Left lung (tissue), 10 donors: ENCODE results near the gene MAPK8. TPM values are rescaled to one million over a fixed set of nuclear protein-coding genes. Genes with fewer than 3 reads are reported as not detected.

Source experiments
- ATAC-seq: fragments of 200-7000 bp; cut with Tn5 transposase; one replicate; pipeline ENCODE4 v1.9.1; 2020; ENCODE audit warnings: moderate library complexity
- DNase-seq, 4 donors: peaks; one replicate each; pipeline ENCODE4 v3.0.0-alpha.2; 2013 to 2020
- H3K27ac ChIP-seq, 2 donors: fragments of 200-600 bp; sonication (generic) in 1 of 2; one replicate each; pipeline versions ENCODE4 v1.5.0 to v1.8.0; 2020 to 2021
- H3K27me3 ChIP-seq, 2 donors: fragments of 200-600 bp; sonication (generic) in 1 of 2; one replicate each; pipeline versions ENCODE4 v1.5.0 to v1.8.0; 2020 to 2021
- H3K36me3 ChIP-seq, 2 donors: fragments of 200-600 bp; sonication (generic) in 1 of 2; one replicate each; pipeline versions ENCODE4 v1.5.0 to v1.8.0; 2020 to 2021
- H3K4me1 ChIP-seq, 2 donors: fragments of 200-600 bp; one replicate each; pipeline ENCODE4 v1.8.0; 2021
- H3K4me3 ChIP-seq, 2 donors: fragments of 200-600 bp; sonication (generic) in 1 of 2; one replicate each; pipeline versions ENCODE4 v1.5.0 to v1.8.0; 2020 to 2021; ENCODE audit warnings: mild to moderate bottlenecking in 1 of 2
- H3K9me3 ChIP-seq, 2 donors: fragments of 200-600 bp; sonication (generic) in 1 of 2; one replicate each; pipeline versions ENCODE4 v1.5.0 to v1.8.0; 2020 to 2021
- intact Hi-C, 2 donors: fragments of 100-400 bp; cut with DNase I; formaldehyde crosslinking; loops; one replicate each; pipeline versions ENCODE4 v1.11.2 to v1.14.2; 2022
- polyA plus RNA-seq, 6 donors: library from polyadenylated mRNA; unstranded; fragments of 120-200 nt; gene quantifications; one replicate each; pipeline ENCODE4 v1.2.1, GENCODE V29; 2013; ENCODE audit not compliant: insufficient read length in 6 of 6
- total RNA-seq, 2 donors: library from RNA; stranded (reverse); fragmentation: NEBNext Ultra II Directional; extraction: Animal tissue kit (Norgen Biotek cat#: 25700); gene quantifications; one replicate each; pipeline ENCODE4 v1.2.1, GENCODE V29; 2021
- TF ChIP-seq, protein P1 (sequence below), 2 donors: fragments of 200-600 bp; sonication (generic) in 1 of 2; IDR thresholded peaks; one replicate each; pipeline versions ENCODE4 v1.5.0 to v1.8.0; 2021; ENCODE audit warnings: antibody characterized with exemption in 2 of 2
- donor health status: DM: no; HTN: yes; CAD: no.
- donor health status: DM: no; HTN: no; CAD: no.

Gene MAPK8
- total and polyA plus RNA-seq, 8 donors: 31.3 to 81.8 (median 71.7) TPM

- Histone ChIP-seq H3K27ac (no peak overlapping the region), H3K4me3 (no peak overlapping the region), H3K4me1 (no peaks in the 10 kb centered on the region), H3K36me3 (no peaks in the 10 kb centered on the region), H3K9me3 (no peaks in the 10 kb centered on the region), H3K27me3 (no peaks in the 10 kb centered on the region)
- no peak for DNase-seq
- TF ChIP-seq, protein P1, sequence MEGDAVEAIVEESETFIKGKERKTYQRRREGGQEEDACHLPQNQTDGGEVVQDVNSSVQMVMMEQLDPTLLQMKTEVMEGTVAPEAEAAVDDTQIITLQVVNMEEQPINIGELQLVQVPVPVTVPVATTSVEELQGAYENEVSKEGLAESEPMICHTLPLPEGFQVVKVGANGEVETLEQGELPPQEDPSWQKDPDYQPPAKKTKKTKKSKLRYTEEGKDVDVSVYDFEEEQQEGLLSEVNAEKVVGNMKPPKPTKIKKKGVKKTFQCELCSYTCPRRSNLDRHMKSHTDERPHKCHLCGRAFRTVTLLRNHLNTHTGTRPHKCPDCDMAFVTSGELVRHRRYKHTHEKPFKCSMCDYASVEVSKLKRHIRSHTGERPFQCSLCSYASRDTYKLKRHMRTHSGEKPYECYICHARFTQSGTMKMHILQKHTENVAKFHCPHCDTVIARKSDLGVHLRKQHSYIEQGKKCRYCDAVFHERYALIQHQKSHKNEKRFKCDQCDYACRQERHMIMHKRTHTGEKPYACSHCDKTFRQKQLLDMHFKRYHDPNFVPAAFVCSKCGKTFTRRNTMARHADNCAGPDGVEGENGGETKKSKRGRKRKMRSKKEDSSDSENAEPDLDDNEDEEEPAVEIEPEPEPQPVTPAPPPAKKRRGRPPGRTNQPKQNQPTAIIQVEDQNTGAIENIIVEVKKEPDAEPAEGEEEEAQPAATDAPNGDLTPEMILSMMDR (IDR thresholded peaks at IDR 0.05): no peak
- intact Hi-C loops: no loop called here
- ATAC-seq: no peak
Observed at GRCh38 chr10:48449501-48450232, 143.2 kb downstream of the MAPK8 start.

DNA sequence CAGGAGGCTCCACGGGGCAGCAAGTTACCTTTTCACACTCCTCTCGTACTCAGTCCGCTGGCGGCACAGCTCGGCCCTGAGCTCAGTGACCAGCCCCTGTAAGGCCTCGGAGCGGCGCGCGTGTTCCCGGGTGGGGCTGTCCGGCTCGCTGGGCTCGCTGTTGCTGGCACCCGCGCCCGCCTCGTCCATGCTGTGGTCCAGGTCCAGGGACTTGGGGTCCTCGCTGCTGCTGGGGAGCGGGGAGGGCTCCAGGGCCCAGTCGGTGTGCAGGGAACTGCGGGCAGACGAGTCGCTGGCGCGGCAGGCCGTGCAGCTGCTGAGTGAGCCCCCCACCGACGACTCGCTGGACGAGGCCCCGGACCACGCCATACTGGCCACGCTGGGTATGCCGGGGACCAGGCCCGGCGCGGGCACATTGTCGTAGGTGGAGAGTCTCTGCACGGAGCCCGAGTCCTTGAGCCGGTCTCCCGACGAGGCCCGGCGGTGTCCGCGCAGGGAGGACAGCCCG, 143.8 kb downstream of the MAPK8 start:
- ATAC-seq (no peak), DNase-seq (peak in 1 of 4 donors; percentile 83)
- H3K36me3 ChIP-seq: no peaks in the 10 kb centered on the region
- H3K9me3 ChIP-seq: no peaks in the 10 kb centered on the region
- no peaks in the 10 kb centered on the region for H3K4me1 ChIP-seq
- H3K27ac ChIP-seq: no peak overlapping the region
- TF ChIP-seq, protein P1 (IDR thresholded peaks at IDR 0.05): no peak
- intact Hi-C loops: no loop called here
- H3K27me3 ChIP-seq: no peaks in the 10 kb centered on the region
- no peak overlapping the region for H3K4me3 ChIP-seq

DNA sequence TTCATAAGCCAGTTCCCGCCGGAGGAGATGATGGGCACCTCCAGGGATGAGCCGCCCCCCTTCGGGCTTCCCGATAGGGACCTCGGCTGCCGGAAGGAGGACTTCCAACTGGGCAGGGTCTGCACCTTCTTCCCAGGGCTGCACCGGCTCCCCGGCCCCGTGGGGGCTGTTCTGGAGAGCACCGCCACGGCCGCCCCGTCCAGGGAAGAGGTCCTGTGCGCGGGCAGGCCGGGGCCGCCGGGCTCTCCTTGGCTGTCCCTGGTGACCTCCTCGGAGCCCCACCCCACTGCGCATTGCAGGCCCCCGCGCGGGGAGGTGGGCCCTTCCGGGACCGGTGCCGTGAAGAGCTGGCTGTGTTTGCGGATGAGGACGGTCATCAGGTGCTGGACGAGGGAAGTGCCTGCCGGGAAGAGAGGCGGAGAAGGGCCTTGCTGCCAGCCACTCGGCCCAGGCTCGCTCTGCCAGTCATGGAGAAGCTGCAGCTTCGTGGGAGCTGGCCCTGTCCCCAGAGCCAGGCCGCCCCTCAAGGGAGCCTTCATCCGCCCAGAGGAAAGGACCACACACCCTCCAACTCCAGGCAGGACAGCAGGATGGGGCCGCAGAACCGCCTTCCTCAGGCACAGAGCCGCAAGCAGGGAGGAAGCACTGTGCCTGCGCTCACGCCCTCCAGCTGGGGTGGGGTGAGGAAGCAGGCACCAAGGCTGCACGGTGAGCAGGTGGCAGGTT, 144.4 kb downstream of the MAPK8 start:
- intact Hi-C loops: no loop called here
- Histone ChIP-seq H3K36me3 (no peaks in the 10 kb centered on the region), H3K9me3 (no peaks in the 10 kb centered on the region), H3K27me3 (no peaks in the 10 kb centered on the region), H3K27ac (no peak overlapping the region), H3K4me1 (peaks cover 0 to under 1% of the 10 kb centered on the region in 2 donors), H3K4me3 (no peak overlapping the region)
- ATAC-seq (no peak), DNase-seq (no peak)
- TF ChIP-seq, protein P1 (IDR thresholded peaks at IDR 0.05): no peak

DNA sequence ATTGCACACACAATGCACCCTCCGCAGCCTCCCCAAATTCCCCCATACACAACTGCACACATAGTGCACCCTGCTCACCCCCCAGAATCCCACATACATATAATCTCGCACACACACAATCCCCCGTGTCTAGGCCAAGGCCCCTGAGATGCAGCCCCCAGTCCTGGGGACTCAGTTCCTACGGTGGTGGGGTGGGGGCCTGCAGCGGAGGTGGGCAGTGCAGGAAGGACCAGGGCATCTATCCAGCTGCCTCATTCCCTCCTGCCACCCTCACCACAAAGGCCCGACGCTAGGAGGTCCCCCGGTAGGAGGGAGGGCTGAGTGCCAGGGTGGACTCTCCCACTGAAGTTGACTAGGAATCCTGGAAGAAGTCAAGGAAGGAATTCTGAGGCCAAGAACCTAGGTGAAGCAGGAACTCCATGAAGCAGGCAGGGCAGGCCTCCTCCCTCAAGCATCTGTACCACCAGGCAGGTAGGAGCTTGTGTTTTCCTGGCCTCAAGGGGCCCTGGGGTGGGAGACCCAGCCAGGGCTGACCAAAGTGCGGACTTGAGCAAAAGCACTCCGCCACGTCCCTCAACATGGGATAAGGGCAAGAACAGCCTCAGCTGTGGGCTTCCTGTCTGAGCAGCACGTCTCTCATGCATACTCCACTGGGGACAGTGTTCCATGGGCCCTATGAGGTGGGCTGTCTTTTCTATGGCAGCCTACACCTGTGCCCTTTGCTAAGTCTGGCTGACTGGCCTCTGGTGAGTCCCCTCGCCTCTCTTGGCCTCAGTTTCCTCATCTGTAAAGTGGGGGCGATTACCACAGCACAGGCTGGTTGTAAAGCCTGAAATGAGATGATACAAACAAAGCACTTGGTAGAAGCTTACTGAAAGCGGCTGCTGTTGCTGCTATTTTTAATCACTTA, 145.7 kb downstream of the MAPK8 start:
- H3K27me3 ChIP-seq: peaks cover 0 to 4% of the 10 kb centered on the region in 2 donors
- peaks cover 0 to 13% of the 10 kb centered on the region in 2 donors for H3K4me1 ChIP-seq
- H3K4me3 ChIP-seq: no peak overlapping the region
- no peaks in the 10 kb centered on the region for H3K9me3 ChIP-seq
- H3K27ac ChIP-seq: no peak overlapping the region
- H3K36me3 ChIP-seq: no peaks in the 10 kb centered on the region
- TF ChIP-seq, protein P1 (IDR thresholded peaks at IDR 0.05): no peak
- no peak for ATAC-seq
- intact Hi-C loops: no loop called here
- DNase-seq: no peak
